HepG2 (cell line): ENCODE data around the gene BTRC. TPM values are rescaled to one million over a fixed set of nuclear protein-coding genes. Genes with fewer than 3 reads are reported as not detected.

Source experiments
- ATAC-seq: fragments of 200-7000 bp; cut with Tn5 transposase; 3 replicates; pipeline ENCODE4 v1.9.1; 2020; ENCODE audit warnings: mild to moderate bottlenecking, moderate library complexity
- BruUV-seq: library from RNA; stranded (reverse); fragments of 400-500 nt; replicated peaks from 2 replicates; lab custom pipeline; 2021; lab: Mats Ljungman, UMichigan
- CTCF ChIA-PET: fragments of 300-600 bp; formaldehyde crosslinking; extraction: SDS; loops from one replicate; lab custom pipeline; 2021; ENCODE audit warnings: low total read pairs, inconsistent platforms, low intra/inter-chr PET ratio; lab: Yijun Ruan, JAX
- POLR2A ChIA-PET: fragments of 350-600 bp; sonication (Branson Sonifier 250); formaldehyde crosslinking; loops from one replicate; lab custom pipeline; 2020; ENCODE audit warnings: antibody characterized with exemption, inconsistent platforms; lab: Yijun Ruan, JAX
- DNase-seq: peaks from one replicate; pipeline ENCODE4 v3.0.0-alpha.2; 2015; ENCODE audit warnings: low spot score
- FAIRE-seq: peaks from 3 replicates; lab custom pipeline; 2011; peaks lifted over from hg19 to GRCh38; lab: Jason Lieb, UNC
- H2AFZ ChIP-seq: one replicate; pipeline ENCODE4 v1.6.1; 2011; ENCODE audit warnings: low read length, inconsistent platforms
- H3K27ac ChIP-seq: fragments of 300-600 bp; 3 replicates; pipeline ENCODE4 v1.8.0; 2011; ENCODE audit warnings: mixed run types, mild to moderate bottlenecking, mixed read lengths, low read length, inconsistent platforms; ENCODE audit not compliant: insufficient read depth; ENCODE audit errors: extremely low read length
- H3K27me3 ChIP-seq, 2 experiments: fragments of 200-600 bp in 1 of 2; 2 replicates in 1 of 2; 3 replicates in 1 of 2; pipeline versions ENCODE4 v1.6.0 to v1.8.0; 2011; ENCODE audit warnings: low read length in 2 of 2, mild to moderate bottlenecking in 2 of 2, moderate library complexity in 2 of 2, inconsistent platforms in 1 of 2; ENCODE audit not compliant: insufficient read depth in 2 of 2, control insufficient read depth in 1 of 2
- H3K36me3 ChIP-seq, 2 experiments: fragments of 200-600 bp in 1 of 2; replicated peaks in 1 of 2; 2 replicates in 1 of 2; 3 replicates in 1 of 2; pipeline versions ENCODE4 v1.5.1 to v1.8.0; 2011; ENCODE audit warnings: low read length in 2 of 2, inconsistent platforms in 1 of 2; ENCODE audit not compliant: insufficient read depth in 2 of 2, control insufficient read depth in 1 of 2
- H3K4me1 ChIP-seq: 2 replicates; pipeline ENCODE4 v1.5.1; 2012; ENCODE audit warnings: low read length, inconsistent platforms; ENCODE audit not compliant: insufficient read depth
- H3K4me2 ChIP-seq: 2 replicates; pipeline ENCODE4 v1.6.0; 2011; ENCODE audit warnings: low read depth, low read length, inconsistent platforms
- H3K4me3 ChIP-seq, 3 experiments: fragments of 200-600 bp in 1 of 3; sonication (generic), shearing (Covaris generic) in 1 of 3; replicated peaks in 1 of 3; 2 replicates each; pipeline ENCODE4 v1.5.1; 2011 to 2016; ENCODE audit warnings: low read length in 3 of 3, inconsistent platforms in 2 of 3, low read depth in 2 of 3, mild to moderate bottlenecking in 2 of 3, control low read depth in 1 of 3, mixed read lengths in 1 of 3; ENCODE audit not compliant: insufficient read depth in 1 of 3
- H3K79me2 ChIP-seq: one replicate; pipeline ENCODE4 v1.6.1; 2011; ENCODE audit warnings: low read length, inconsistent platforms; ENCODE audit not compliant: insufficient read depth
- H3K9ac ChIP-seq: 2 replicates; pipeline ENCODE4 v1.6.0; 2011; ENCODE audit warnings: mild to moderate bottlenecking, low read depth, low read length, inconsistent platforms; ENCODE audit not compliant: insufficient read depth
- H3K9me3 ChIP-seq: 2 replicates; pipeline ENCODE4 v1.5.1; 2012; ENCODE audit warnings: mild to moderate bottlenecking, low read length
- H4K20me1 ChIP-seq: 2 replicates; pipeline ENCODE4 v1.6.0; 2011; ENCODE audit warnings: inconsistent platforms, mild to moderate bottlenecking, low read length, moderate library complexity; ENCODE audit not compliant: insufficient read depth
- AGO2 ChIP-seq: fragments of 200-400 bp; formaldehyde crosslinking; optimal IDR thresholded peaks from 2 replicates; pipeline ENCODE3; 2017; ENCODE audit warnings: mild to moderate bottlenecking, low read depth, low read length, moderate library complexity
- GFI1 ChIP-seq: sonication (generic); formaldehyde crosslinking; IDR thresholded peaks from 2 replicates; pipeline ENCODE4 v1.5.0; 2020; ENCODE audit warnings: missing genetic modification reagents, mild to moderate bottlenecking, borderline replicate concordance
- NBN ChIP-seq: fragments of 450-650 bp; conservative IDR thresholded peaks from 2 replicates; pipeline ENCODE4 v1.6.1; 2017
- PLSCR1 ChIP-seq: sonication (generic); formaldehyde crosslinking; IDR thresholded peaks from 2 replicates; pipeline ENCODE4 v1.5.0; 2020; ENCODE audit warnings: missing genetic modification reagents, mild to moderate bottlenecking, borderline replicate concordance
- RARG ChIP-seq: sonication (generic); formaldehyde crosslinking; IDR thresholded peaks from 2 replicates; pipeline ENCODE4 v1.4.0; 2020; ENCODE audit warnings: low read depth, mild to moderate bottlenecking, missing genetic modification reagents
- SMARCE1 ChIP-seq: fragments of 450-650 bp; IDR thresholded peaks from 2 replicates; pipeline ENCODE4 v1.6.1; 2017; ENCODE audit warnings: borderline replicate concordance
- SRY ChIP-seq: sonication (generic); formaldehyde crosslinking; IDR thresholded peaks from 2 replicates; pipeline ENCODE4 v1.8.0; 2022; ENCODE audit warnings: mild to moderate bottlenecking, missing genetic modification reagents
- SYNCRIP ChIP-seq: fragments of 200-400 bp; formaldehyde crosslinking; IDR thresholded peaks from 2 replicates; pipeline ENCODE4 v1.6.1; 2018; ENCODE audit warnings: mild to moderate bottlenecking, low read depth, low read length; ENCODE audit not compliant: insufficient read depth
- THAP9 ChIP-seq: sonication (generic); formaldehyde crosslinking; IDR thresholded peaks from 2 replicates; pipeline ENCODE4; 2020; ENCODE audit warnings: missing genetic modification reagents, mild to moderate bottlenecking, borderline replicate concordance
- YEATS2 ChIP-seq: sonication (generic); formaldehyde crosslinking; IDR thresholded peaks from 2 replicates; pipeline ENCODE4 v1.4.0; 2020; ENCODE audit warnings: missing genetic modification reagents, borderline replicate concordance
- ZFP1 ChIP-seq: IDR thresholded peaks from 2 replicates; pipeline ENCODE4 v1.6.1; 2016
- ZNF20 ChIP-seq: sonication (generic); formaldehyde crosslinking; IDR thresholded peaks from 2 replicates; pipeline ENCODE4 v1.4.0; 2020; ENCODE audit warnings: mild to moderate bottlenecking, moderate library complexity, missing genetic modification reagents
- ZNF501 ChIP-seq: sonication (generic); formaldehyde crosslinking; IDR thresholded peaks from 2 replicates; pipeline ENCODE4 v1.5.1; 2020; ENCODE audit warnings: mild to moderate bottlenecking, moderate library complexity, missing genetic modification reagents
- in situ Hi-C: cut with HindIII; loops from 2 replicates; pipeline ENCODE4 v1.10.0; 2017; ENCODE audit warnings: low pct_unique_long_range_greater_than_20kb; ENCODE audit not compliant: extremely low pct_ligation_motif_present
- intact Hi-C: fragments of 100-400 bp; cut with micrococcal nuclease; formaldehyde crosslinking; loops from one replicate; pipeline ENCODE4 v1.10.0; 2022; ENCODE audit not compliant: unreplicated experiment
- polyA plus RNA-seq, 8 experiments: library from polyadenylated mRNA; depleted of rRNA in 3 of 8; stranded (reverse) in 7 of 8; unstranded in 1 of 8; fragments of >200 nt; fragmentation: Illumina TruSeq in 4 of 8; extraction: Trizol in 4 of 8; gene quantifications; 2 replicates each; pipeline versions ENCODE4 v1.2.1 to v1.2.3, GENCODE V29; 2011 to 2016; ENCODE audit warnings: low read depth in 4 of 8, missing spikeins in 1 of 8, mixed read lengths in 1 of 8; ENCODE audit not compliant: insufficient read depth in 1 of 8
- total RNA-seq, 5 experiments: library from RNA; depleted of rRNA; stranded (reverse); fragments of >200 nt; fragmentation: Illumina TruSeq; extraction: Trizol; gene quantifications; 2 replicates each; pipeline ENCODE4 v1.2.3, GENCODE V29; 2016; ENCODE audit warnings: low read depth in 1 of 5
- TF ChIP-seq, protein P1 (sequence below): sonication (generic); formaldehyde crosslinking; IDR thresholded peaks from 2 replicates; pipeline ENCODE4 v1.9.0; 2021; ENCODE audit warnings: missing genetic modification reagents, borderline replicate concordance
- TF ChIP-seq, protein P2 (sequence below): sonication (generic); formaldehyde crosslinking; IDR thresholded peaks from 2 replicates; pipeline ENCODE4 v1.9.0; 2021; ENCODE audit warnings: missing genetic modification reagents, borderline replicate concordance

The BTRC gene
- total and polyA plus RNA-seq, 2 of the 13 experiments (the other 11 are each of a cell fraction or from before 2014, with no cell fraction given), result 12.0 to 14.4 TPM

DNA sequence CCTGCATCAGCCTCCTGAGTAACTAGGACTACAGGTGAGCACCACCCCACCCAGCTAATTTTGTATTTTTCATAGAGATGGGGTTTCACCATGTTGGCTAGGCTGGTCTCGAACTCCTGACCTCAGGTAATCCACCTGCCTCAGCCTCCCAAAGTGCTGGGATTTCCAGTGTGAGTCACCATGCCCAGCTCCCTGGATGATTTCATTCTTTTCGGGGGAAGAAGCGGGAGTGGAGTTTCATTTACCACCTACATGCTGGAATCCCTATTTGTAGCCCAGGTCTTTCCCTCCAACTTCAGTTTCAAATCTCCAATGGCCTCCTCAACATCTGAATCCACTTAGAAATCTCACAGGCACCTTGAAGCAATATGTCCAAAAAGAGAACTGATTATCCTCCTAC, 2.9 kb upstream of the BTRC start (continued):
- TF ChIP-seq, protein P1, sequence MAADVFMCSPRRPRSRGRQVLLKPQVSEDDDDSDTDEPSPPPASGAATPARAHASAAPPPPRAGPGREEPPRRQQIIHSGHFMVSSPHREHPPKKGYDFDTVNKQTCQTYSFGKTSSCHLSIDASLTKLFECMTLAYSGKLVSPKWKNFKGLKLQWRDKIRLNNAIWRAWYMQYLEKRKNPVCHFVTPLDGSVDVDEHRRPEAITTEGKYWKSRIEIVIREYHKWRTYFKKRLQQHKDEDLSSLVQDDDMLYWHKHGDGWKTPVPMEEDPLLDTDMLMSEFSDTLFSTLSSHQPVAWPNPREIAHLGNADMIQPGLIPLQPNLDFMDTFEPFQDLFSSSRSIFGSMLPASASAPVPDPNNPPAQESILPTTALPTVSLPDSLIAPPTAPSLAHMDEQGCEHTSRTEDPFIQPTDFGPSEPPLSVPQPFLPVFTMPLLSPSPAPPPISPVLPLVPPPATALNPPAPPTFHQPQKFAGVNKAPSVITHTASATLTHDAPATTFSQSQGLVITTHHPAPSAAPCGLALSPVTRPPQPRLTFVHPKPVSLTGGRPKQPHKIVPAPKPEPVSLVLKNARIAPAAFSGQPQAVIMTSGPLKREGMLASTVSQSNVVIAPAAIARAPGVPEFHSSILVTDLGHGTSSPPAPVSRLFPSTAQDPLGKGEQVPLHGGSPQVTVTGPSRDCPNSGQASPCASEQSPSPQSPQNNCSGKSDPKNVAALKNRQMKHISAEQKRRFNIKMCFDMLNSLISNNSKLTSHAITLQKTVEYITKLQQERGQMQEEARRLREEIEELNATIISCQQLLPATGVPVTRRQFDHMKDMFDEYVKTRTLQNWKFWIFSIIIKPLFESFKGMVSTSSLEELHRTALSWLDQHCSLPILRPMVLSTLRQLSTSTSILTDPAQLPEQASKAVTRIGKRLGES, result no peak
- no peak for TF ChIP-seq SYNCRIP
- TF ChIP-seq AGO2, result no peak

DNA sequence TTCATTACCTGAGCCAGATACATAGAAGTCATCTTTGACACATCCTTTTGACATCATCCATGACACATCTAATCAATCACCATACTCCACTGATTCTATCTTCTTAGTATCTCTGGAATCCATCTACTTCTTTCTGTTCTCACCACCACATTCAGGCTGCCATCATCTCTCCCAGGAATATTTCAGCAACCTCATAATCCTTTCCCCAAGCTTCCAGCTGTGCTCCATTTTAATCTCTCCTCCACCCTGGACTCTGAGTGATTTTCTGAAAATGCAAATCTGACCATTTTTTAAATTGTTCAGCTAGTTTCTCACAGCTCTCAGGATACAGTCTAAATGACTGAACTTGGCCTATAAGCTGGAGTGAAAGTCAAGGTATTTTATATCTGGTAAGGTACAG, 2.5 kb upstream of the BTRC start:
- no TSS peak for BruUV-seq
- Histone ChIP-seq H3K27me3 (peaks cover 0 to 6% of the 10 kb centered on the region in 2 experiments; a peak in 3 of 5 replicates), H3K9me3 (no peaks in the 10 kb centered on the region), H3K9ac (no peak overlapping the region), H3K36me3 (no peaks in the 10 kb centered on the region), H3K27ac (no peak overlapping the region), H3K4me1 (peaks cover 20% of the 10 kb centered on the region), H2AFZ (no peak overlapping the region), H3K79me2 (peaks cover 16% of the 10 kb centered on the region), H3K4me2 (no peak overlapping the region), H4K20me1 (no peaks in the 10 kb centered on the region), H3K4me3 (no peak overlapping the region)
- FAIRE-seq (no peak), ATAC-seq (no peak), DNase-seq (no peak)
- ChIA-PET POLR2A (no interaction called here), CTCF (no interaction called here)
- in situ Hi-C loops, result no loop called here
- intact Hi-C loops, result no loop called here
- TF ChIP-seq, protein P2, sequence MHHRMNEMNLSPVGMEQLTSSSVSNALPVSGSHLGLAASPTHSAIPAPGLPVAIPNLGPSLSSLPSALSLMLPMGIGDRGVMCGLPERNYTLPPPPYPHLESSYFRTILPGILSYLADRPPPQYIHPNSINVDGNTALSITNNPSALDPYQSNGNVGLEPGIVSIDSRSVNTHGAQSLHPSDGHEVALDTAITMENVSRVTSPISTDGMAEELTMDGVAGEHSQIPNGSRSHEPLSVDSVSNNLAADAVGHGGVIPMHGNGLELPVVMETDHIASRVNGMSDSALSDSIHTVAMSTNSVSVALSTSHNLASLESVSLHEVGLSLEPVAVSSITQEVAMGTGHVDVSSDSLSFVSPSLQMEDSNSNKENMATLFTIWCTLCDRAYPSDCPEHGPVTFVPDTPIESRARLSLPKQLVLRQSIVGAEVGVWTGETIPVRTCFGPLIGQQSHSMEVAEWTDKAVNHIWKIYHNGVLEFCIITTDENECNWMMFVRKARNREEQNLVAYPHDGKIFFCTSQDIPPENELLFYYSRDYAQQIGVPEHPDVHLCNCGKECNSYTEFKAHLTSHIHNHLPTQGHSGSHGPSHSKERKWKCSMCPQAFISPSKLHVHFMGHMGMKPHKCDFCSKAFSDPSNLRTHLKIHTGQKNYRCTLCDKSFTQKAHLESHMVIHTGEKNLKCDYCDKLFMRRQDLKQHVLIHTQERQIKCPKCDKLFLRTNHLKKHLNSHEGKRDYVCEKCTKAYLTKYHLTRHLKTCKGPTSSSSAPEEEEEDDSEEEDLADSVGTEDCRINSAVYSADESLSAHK (CRISPR knock-in tag), result no peak
- TF ChIP-seq ZNF501 (CRISPR knock-in tag) (no peak), THAP9 (CRISPR knock-in tag) (no peak), ZNF20 (CRISPR knock-in tag) (no peak), GFI1 (no peak), ZFP1 (CRISPR knock-in tag) (no peak), RARG (CRISPR knock-in tag) (no peak), SRY (no peak), SMARCE1 (no peak), YEATS2 (CRISPR knock-in tag) (no peak), NBN (no peak), PLSCR1 (CRISPR knock-in tag) (no peak)
